Measurements from ENCODE around the gene HOXA6.

HOXA6 gene

GRCh38 chr7:27189295-27189996, 41.9 kb upstream of the HOXA6 start:
- H3K27ac ChIP-seq (ENCODE audit: low read depth, low read length) = no peak overlapping the region
- H3K9ac ChIP-seq (ENCODE audit: low read depth, low read length) = no peak overlapping the region
- H3K36me3 ChIP-seq (ENCODE audit: insufficient read depth, low read length) = no peaks in the 10 kb centered on the region
- no peaks in the 10 kb centered on the region for H3K9me3 ChIP-seq (ENCODE audit: insufficient read depth, low read depth, low read length)
- 5% methylated on average over 22 of the region's 22 CpGs for WGBS
- peaks cover 100% of the 10 kb centered on the region for H3K27me3 ChIP-seq (ENCODE audit: insufficient read depth, low read length)
- H3K4me3 ChIP-seq (ENCODE audit: low read length) = no peak overlapping the region
- peaks cover 3% of the 10 kb centered on the region; the same call in 1 of the 2 replicates for H3K4me1 ChIP-seq (ENCODE audit: insufficient read depth, low read length)

- Histone ChIP-seq H3K36me3 (ENCODE audit: insufficient read depth, low read length) (no peaks in the 10 kb centered on the region), H3K27ac (ENCODE audit: low read depth, low read length) (no peak overlapping the region), H3K27me3 (ENCODE audit: insufficient read depth, low read length) (peaks cover 100% of the 10 kb centered on the region), H3K4me1 (ENCODE audit: insufficient read depth, low read length) (peaks cover 7% of the 10 kb centered on the region; the same call in 1 of the 2 replicates), H3K9ac (ENCODE audit: low read depth, low read length) (no peak overlapping the region), H3K9me3 (ENCODE audit: insufficient read depth, low read depth, low read length) (no peaks in the 10 kb centered on the region), H3K4me3 (ENCODE audit: low read length) (peak overlapping the region; percentile 5; the same call in 1 of the 2 replicates)
- WGBS = 2% methylated on average over 49 of the region's 49 CpGs
Measured at GRCh38 chr7:27188386-27189294, 41.1 kb upstream of the HOXA6 start.

- peaks cover 100% of the 10 kb centered on the region for H3K27me3 ChIP-seq (ENCODE audit: insufficient read depth, low read length)
- 2% methylated on average over 46 of the region's 46 CpGs for WGBS
Measured at GRCh38 chr7:27187475-27188385, 40.2 kb upstream of the HOXA6 start.

GRCh38 chr7:27186668-27187474, 39.3 kb upstream of the HOXA6 start:
- H3K4me3 ChIP-seq (ENCODE audit: low read length) = no peak overlapping the region
- peaks cover 17% of the 10 kb centered on the region for H3K4me1 ChIP-seq (ENCODE audit: insufficient read depth, low read length)
- H3K36me3 ChIP-seq (ENCODE audit: insufficient read depth, low read length) = no peaks in the 10 kb centered on the region
- H3K9me3 ChIP-seq (ENCODE audit: insufficient read depth, low read depth, low read length) = no peaks in the 10 kb centered on the region
- no peak overlapping the region for H3K9ac ChIP-seq (ENCODE audit: low read depth, low read length)
- peaks cover 100% of the 10 kb centered on the region for H3K27me3 ChIP-seq (ENCODE audit: insufficient read depth, low read length)
- WGBS = 22% methylated on average over 1 of the region's 4 CpGs
- H3K27ac ChIP-seq (ENCODE audit: low read depth, low read length) = no peak overlapping the region

More at GRCh38 chr7:27187475-27188385, 40.2 kb upstream of the HOXA6 start:
- Histone ChIP-seq H3K36me3 (ENCODE audit: insufficient read depth, low read length) (no peaks in the 10 kb centered on the region), H3K27ac (ENCODE audit: low read depth, low read length) (no peak overlapping the region), H3K9me3 (ENCODE audit: insufficient read depth, low read depth, low read length) (no peaks in the 10 kb centered on the region), H3K4me3 (ENCODE audit: low read length) (no peak overlapping the region), H3K4me1 (ENCODE audit: insufficient read depth, low read length) (peaks cover 16% of the 10 kb centered on the region), H3K9ac (ENCODE audit: low read depth, low read length) (no peak overlapping the region)

GRCh38 chr7:27185854-27186667, 38.5 kb upstream of the HOXA6 start:
- Histone ChIP-seq H3K36me3 (ENCODE audit: insufficient read depth, low read length) (no peaks in the 10 kb centered on the region), H3K9ac (ENCODE audit: low read depth, low read length) (no peak overlapping the region), H3K4me1 (ENCODE audit: insufficient read depth, low read length) (peaks cover 17% of the 10 kb centered on the region), H3K27me3 (ENCODE audit: insufficient read depth, low read length) (peaks cover 100% of the 10 kb centered on the region), H3K4me3 (ENCODE audit: low read length) (no peak overlapping the region), H3K9me3 (ENCODE audit: insufficient read depth, low read depth, low read length) (no peaks in the 10 kb centered on the region), H3K27ac (ENCODE audit: low read depth, low read length) (no peak overlapping the region)
- 3% methylated on average over 23 of the region's 24 CpGs for WGBS

GRCh38 chr7:27185013-27185853, 37.7 kb upstream of the HOXA6 start, which contains the start of gene HOXA11:
Gene HOXA11 (minus strand): TSS chr7:27185232. CDS start chr7:27185144, 88 bp downstream.
- Histone ChIP-seq H3K9me3 (ENCODE audit: insufficient read depth, low read depth, low read length) (no peaks in the 10 kb centered on the region), H3K4me3 (ENCODE audit: low read length) (no peak within 1 kb of the TSS), H3K4me1 (ENCODE audit: insufficient read depth, low read length) (peaks cover 17% of the 10 kb centered on the region), H3K27me3 (ENCODE audit: insufficient read depth, low read length) (peaks cover 100% of the 10 kb centered on the region), H3K36me3 (ENCODE audit: insufficient read depth, low read length) (no peaks in the 10 kb centered on the region), H3K9ac (ENCODE audit: low read depth, low read length) (no peak within 1 kb of the TSS), H3K27ac (ENCODE audit: low read depth, low read length) (no peak within 1 kb of the TSS)
- 5% methylated on average over 42 of the region's 43 CpGs for WGBS

GRCh38 chr7:27184337-27185012, 36.9 kb upstream of the HOXA6 start:
- peaks cover 18% of the 10 kb centered on the region for H3K4me1 ChIP-seq (ENCODE audit: insufficient read depth, low read length)

GRCh38 chr7:27183682-27184336, 36.2 kb upstream of the HOXA6 start:
- Histone ChIP-seq H3K9me3 (ENCODE audit: insufficient read depth, low read depth, low read length) (no peaks in the 10 kb centered on the region), H3K27me3 (ENCODE audit: insufficient read depth, low read length) (peaks cover 100% of the 10 kb centered on the region), H3K9ac (ENCODE audit: low read depth, low read length) (no peak overlapping the region), H3K36me3 (ENCODE audit: insufficient read depth, low read length) (no peaks in the 10 kb centered on the region), H3K27ac (ENCODE audit: low read depth, low read length) (no peak overlapping the region), H3K4me1 (ENCODE audit: insufficient read depth, low read length) (peaks cover 23% of the 10 kb centered on the region), H3K4me3 (ENCODE audit: low read length) (no peak overlapping the region)
- WGBS = 2% methylated on average over 28 of the region's 30 CpGs

More at GRCh38 chr7:27184337-27185012, 36.9 kb upstream of the HOXA6 start:
- 2% methylated on average over 72 of the region's 72 CpGs for WGBS
- Histone ChIP-seq H3K27ac (ENCODE audit: low read depth, low read length) (no peak overlapping the region), H3K36me3 (ENCODE audit: insufficient read depth, low read length) (no peaks in the 10 kb centered on the region), H3K9me3 (ENCODE audit: insufficient read depth, low read depth, low read length) (no peaks in the 10 kb centered on the region), H3K9ac (ENCODE audit: low read depth, low read length) (no peak overlapping the region), H3K4me3 (ENCODE audit: low read length) (no peak overlapping the region), H3K27me3 (ENCODE audit: insufficient read depth, low read length) (peaks cover 100% of the 10 kb centered on the region)
